ENCODE measurements around the gene TLCD1. TPM values are rescaled to one million over a fixed set of nuclear protein-coding genes. Genes with fewer than 3 reads are reported as not detected.

The TLCD1 gene
- total and polyA plus RNA-seq, 10 donors: 0.97 to 3.5 (median 2.3) TPM; not detected in 1

DNA sequence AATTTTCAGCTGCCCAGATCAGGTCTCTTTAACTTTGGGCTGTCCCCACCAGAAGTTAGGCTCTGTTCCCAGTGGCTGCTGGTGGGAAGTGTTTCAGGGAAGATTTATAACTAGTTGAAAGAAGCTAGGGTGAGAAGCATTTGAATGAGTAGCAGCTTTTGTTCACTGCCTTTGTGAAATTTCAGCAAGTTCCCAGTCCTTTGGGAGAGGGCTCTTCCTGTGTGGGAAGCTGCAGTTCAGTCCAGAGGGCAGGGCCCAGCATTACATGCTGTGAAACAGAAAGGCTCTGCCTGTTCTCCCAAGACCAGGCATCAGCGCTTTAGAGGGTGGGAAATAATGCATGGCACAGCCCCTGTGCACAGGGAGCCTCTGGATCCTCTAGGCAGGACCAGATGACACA is 32.2 kb downstream of the TLCD1 start:
- DNase-seq: peak; percentile 7
- WGBS, 5 donors: 58 to 96% (median 91%) methylated on average over 1 of the region's 1 CpG
- Histone ChIP-seq H3K27me3 (replicated peaks in 1 of 7) (no peaks in the 10 kb centered on the region), H3K9me3 (no peaks in the 10 kb centered on the region), H3K27ac (no peak overlapping the region), H3K36me3 (peaks cover 15 to 100% (median 99%) of the 10 kb centered on the region in 6 donors), H3K4me1 (no peaks in the 10 kb centered on the region), H3K4me3 (no peak overlapping the region)
- TF ChIP-seq, protein P1, sequence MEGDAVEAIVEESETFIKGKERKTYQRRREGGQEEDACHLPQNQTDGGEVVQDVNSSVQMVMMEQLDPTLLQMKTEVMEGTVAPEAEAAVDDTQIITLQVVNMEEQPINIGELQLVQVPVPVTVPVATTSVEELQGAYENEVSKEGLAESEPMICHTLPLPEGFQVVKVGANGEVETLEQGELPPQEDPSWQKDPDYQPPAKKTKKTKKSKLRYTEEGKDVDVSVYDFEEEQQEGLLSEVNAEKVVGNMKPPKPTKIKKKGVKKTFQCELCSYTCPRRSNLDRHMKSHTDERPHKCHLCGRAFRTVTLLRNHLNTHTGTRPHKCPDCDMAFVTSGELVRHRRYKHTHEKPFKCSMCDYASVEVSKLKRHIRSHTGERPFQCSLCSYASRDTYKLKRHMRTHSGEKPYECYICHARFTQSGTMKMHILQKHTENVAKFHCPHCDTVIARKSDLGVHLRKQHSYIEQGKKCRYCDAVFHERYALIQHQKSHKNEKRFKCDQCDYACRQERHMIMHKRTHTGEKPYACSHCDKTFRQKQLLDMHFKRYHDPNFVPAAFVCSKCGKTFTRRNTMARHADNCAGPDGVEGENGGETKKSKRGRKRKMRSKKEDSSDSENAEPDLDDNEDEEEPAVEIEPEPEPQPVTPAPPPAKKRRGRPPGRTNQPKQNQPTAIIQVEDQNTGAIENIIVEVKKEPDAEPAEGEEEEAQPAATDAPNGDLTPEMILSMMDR (IDR thresholded peaks at IDR 0.05 in 8 of 11, conservative IDR thresholded peaks at IDR 0.05 in 3 of 11): no peak
- no peak for TF ChIP-seq POLR2AphosphoS5 (IDR thresholded peaks at IDR 0.05)
- TF ChIP-seq POLR2A (IDR thresholded peaks at IDR 0.05): no peak
- intact Hi-C loops (cut with DNase I; ENCODE audit: low total_unique reads): no loop called here

DNA sequence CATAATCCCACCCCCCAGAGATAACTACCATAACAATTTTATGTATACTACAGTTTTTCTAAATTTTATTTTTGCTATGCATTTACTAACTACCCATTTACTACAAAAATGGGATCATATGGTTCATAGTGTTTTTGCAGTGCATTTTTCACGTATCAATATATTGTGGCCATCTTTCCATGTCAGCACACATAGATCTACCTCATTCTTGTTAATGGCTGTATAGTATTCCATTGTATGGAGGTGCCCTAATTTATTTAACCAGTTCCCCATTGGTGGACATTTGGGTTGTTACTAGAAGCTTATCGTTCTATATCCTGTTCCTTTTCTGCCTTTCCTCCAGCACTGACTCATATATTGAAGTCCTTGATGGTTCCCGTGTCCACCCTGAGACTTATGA is 37.0 kb downstream of the TLCD1 start:
- DNase-seq: no peak
- Histone ChIP-seq H3K27me3 (replicated peaks in 1 of 7) (no peaks in the 10 kb centered on the region), H3K4me3 (no peak overlapping the region), H3K36me3 (peaks cover 17 to 100% (median 100%) of the 10 kb centered on the region in 6 donors), H3K27ac (no peak overlapping the region), H3K9me3 (no peaks in the 10 kb centered on the region), H3K4me1 (no peaks in the 10 kb centered on the region)
- TF ChIP-seq, protein P1 (IDR thresholded peaks at IDR 0.05 in 8 of 11, conservative IDR thresholded peaks at IDR 0.05 in 3 of 11): no peak
- TF ChIP-seq POLR2A (IDR thresholded peaks at IDR 0.05) (no peak), POLR2AphosphoS5 (IDR thresholded peaks at IDR 0.05) (no peak)
- intact Hi-C loops (cut with DNase I; ENCODE audit: low total_unique reads): no loop called here
- WGBS, 5 donors: 94 to 100% (median 98%) methylated on average over 3 of the region's 3 CpGs

DNA sequence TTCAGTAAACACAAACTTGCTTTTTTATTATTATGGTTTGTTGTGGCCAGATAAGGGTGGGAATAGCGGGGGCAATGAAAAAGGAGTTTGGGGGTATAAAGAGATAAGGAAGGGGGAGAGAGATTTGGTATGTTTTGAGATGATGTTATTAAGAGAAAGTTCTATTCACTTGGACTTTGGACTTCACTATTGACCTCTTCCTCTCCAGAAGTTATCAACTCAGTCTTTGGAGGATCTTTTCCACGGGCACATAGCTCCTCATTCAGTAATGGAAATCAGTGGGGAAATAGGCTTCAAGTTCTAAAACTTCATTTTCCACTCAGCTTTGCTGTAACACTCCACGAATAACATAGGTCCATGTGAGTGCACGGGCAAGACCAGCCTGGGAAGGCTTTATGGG is 37.6 kb downstream of the TLCD1 start:
- no peaks in the 10 kb centered on the region for H3K27me3 ChIP-seq (replicated peaks in 1 of 7)
- H3K27ac ChIP-seq: no peak overlapping the region
- intact Hi-C loops (cut with DNase I; ENCODE audit: low total_unique reads): no loop called here
- no peak for TF ChIP-seq POLR2A (IDR thresholded peaks at IDR 0.05)
- no peak for TF ChIP-seq POLR2AphosphoS5 (IDR thresholded peaks at IDR 0.05)
- TF ChIP-seq, protein P1 (IDR thresholded peaks at IDR 0.05 in 8 of 11, conservative IDR thresholded peaks at IDR 0.05 in 3 of 11): no peak
- no peak for DNase-seq
- no peaks in the 10 kb centered on the region for H3K4me1 ChIP-seq
- H3K4me3 ChIP-seq: no peak overlapping the region
- peaks cover 20 to 100% (median 100%) of the 10 kb centered on the region in 6 donors for H3K36me3 ChIP-seq
- H3K9me3 ChIP-seq: no peaks in the 10 kb centered on the region
- 93 to 99% (median 96%) methylated on average over 4 of the region's 4 CpGs for WGBS, 5 donors

DNA sequence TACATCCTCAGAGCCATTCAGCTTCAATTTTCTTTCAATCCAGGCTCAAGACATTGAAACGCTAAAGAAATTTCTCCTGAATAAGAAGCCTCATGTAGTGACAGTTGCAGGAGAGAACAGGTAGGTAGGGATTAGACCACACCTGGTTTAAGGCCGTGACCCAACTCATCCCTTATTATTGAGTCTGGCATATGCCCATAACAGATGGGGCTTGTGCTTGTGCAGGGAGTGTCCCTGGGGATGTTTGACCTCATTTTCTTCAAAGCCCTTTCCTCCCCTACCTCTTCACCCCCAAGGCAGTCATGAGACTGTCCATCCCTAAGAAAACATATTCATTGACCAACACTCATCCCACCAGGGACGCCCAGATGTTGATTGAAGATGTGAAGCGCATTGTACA is 39.7 kb downstream of the TLCD1 start:
- H3K4me1 ChIP-seq: no peaks in the 10 kb centered on the region
- no peak overlapping the region for H3K4me3 ChIP-seq
- no peak for DNase-seq
- no peak for TF ChIP-seq POLR2AphosphoS5 (IDR thresholded peaks at IDR 0.05)
- no peak for TF ChIP-seq POLR2A (IDR thresholded peaks at IDR 0.05)
- TF ChIP-seq, protein P1 (IDR thresholded peaks at IDR 0.05 in 8 of 11, conservative IDR thresholded peaks at IDR 0.05 in 3 of 11): no peak
- H3K27me3 ChIP-seq (replicated peaks in 1 of 7): no peaks in the 10 kb centered on the region
- no peak overlapping the region for H3K27ac ChIP-seq
- 85 to 96% (median 95%) methylated on average over 4 of the region's 4 CpGs for WGBS, 5 donors
- no peaks in the 10 kb centered on the region for H3K9me3 ChIP-seq
- peaks cover 32 to 100% (median 100%) of the 10 kb centered on the region in 6 donors for H3K36me3 ChIP-seq
- intact Hi-C loops (cut with DNase I; ENCODE audit: low total_unique reads): no loop called here

Measured in spleen (tissue), 11 donors.